SK-N-SH (cell line): ENCODE results near the gene CCND2. TPM values are rescaled to one million over a fixed set of nuclear protein-coding genes. Genes with fewer than 3 reads are reported as not detected.

Source experiments
- CTCF ChIA-PET: fragments of 300-600, 350-600 bp; formaldehyde crosslinking; extraction: SDS; loops from one replicate; lab custom pipeline; 2021; lab: Yijun Ruan, JAX
- POLR2A ChIA-PET: fragments of 350-600 bp; sonication (Branson Sonifier 250); formaldehyde crosslinking; extraction: SDS; loops from one replicate; lab custom pipeline; 2020; ENCODE audit warnings: antibody characterized with exemption, inconsistent platforms; lab: Yijun Ruan, JAX
- DNase-seq: peaks from one replicate; pipeline ENCODE4 v3.0.0; 2012
- H2AFZ ChIP-seq: fragments of 200-600 bp; sonication (generic); 2 replicates; pipeline ENCODE4 v1.8.1; 2016; ENCODE audit warnings: antibody characterized with exemption, mild to moderate bottlenecking, low read depth
- H3F3A ChIP-seq: fragments of 200-600 bp; sonication (generic); replicated peaks from 2 replicates; pipeline ENCODE3; 2016; ENCODE audit warnings: antibody characterized with exemption, mild to moderate bottlenecking; ENCODE audit not compliant: insufficient read depth
- H3K27ac ChIP-seq, 2 experiments: fragments of 200-500 bp in 1 of 2; fragments of 200-600 bp in 1 of 2; sonication (Bioruptor generic) in 1 of 2; sonication (generic), shearing (Covaris generic) in 1 of 2; 2 replicates each; pipeline versions ENCODE4 v1.5.1 to v1.6.1; 2014 to 2016; ENCODE audit warnings: low read depth in 2 of 2, inconsistent platforms in 1 of 2, low read length in 1 of 2, mild to moderate bottlenecking in 1 of 2, mixed read lengths in 1 of 2
- H3K27me3 ChIP-seq: fragments of 200-600 bp; sonication (generic), shearing (Covaris generic); 2 replicates; pipeline ENCODE4 v1.6.1; 2016; ENCODE audit warnings: mixed run types; ENCODE audit not compliant: insufficient read depth
- H3K36me3 ChIP-seq, 2 experiments: fragments of 200-500 bp in 1 of 2; fragments of 200-600 bp in 1 of 2; sonication (Bioruptor generic) in 1 of 2; sonication (generic) in 1 of 2; replicated peaks in 1 of 2; 2 replicates each; pipeline versions ENCODE3 to v1.5.1; 2014 to 2016; ENCODE audit warnings: low read length in 1 of 2, mild to moderate bottlenecking in 1 of 2; ENCODE audit not compliant: insufficient read depth in 2 of 2, control insufficient read depth in 1 of 2
- H3K4me1 ChIP-seq, 2 experiments: fragments of 200-500 bp in 1 of 2; fragments of 200-600 bp in 1 of 2; sonication (Bioruptor generic) in 1 of 2; sonication (generic), shearing (Covaris generic) in 1 of 2; 2 replicates each; pipeline versions ENCODE4 v1.5.1 to v1.6.1; 2014 to 2016; ENCODE audit warnings: low read depth in 1 of 2, low read length in 1 of 2, mixed run types in 1 of 2; ENCODE audit not compliant: insufficient read depth in 2 of 2, control insufficient read depth in 1 of 2
- H3K4me2 ChIP-seq: fragments of 200-600 bp; sonication (generic), shearing (Covaris generic); 2 replicates; pipeline ENCODE4 v1.6.1; 2017; ENCODE audit warnings: mixed run types
- H3K4me3 ChIP-seq, 2 experiments: fragments of 200-500 bp in 1 of 2; fragments of 200-600 bp in 1 of 2; sonication (Bioruptor generic) in 1 of 2; sonication (generic), shearing (Covaris generic) in 1 of 2; 2 replicates each; pipeline versions ENCODE4 v1.5.1 to v1.8.1; 2014 to 2016; ENCODE audit warnings: low read depth in 2 of 2, inconsistent platforms in 1 of 2, low read length in 1 of 2, mild to moderate bottlenecking in 1 of 2, mixed read lengths in 1 of 2, moderate library complexity in 1 of 2
- H3K79me2 ChIP-seq: fragments of 200-600 bp; sonication (generic); 2 replicates; pipeline ENCODE4 v1.8.1; 2017; ENCODE audit warnings: mild to moderate bottlenecking; ENCODE audit not compliant: insufficient read depth
- H3K9ac ChIP-seq: fragments of 200-600 bp; sonication (generic); 2 replicates; pipeline ENCODE4 v1.6.1; 2017; ENCODE audit warnings: mixed run types
- H3K9me2 ChIP-seq: fragments of 200-600 bp; sonication (generic); 2 replicates; pipeline ENCODE4 v1.6.1; 2017; ENCODE audit warnings: mixed run types
- H3K9me3 ChIP-seq: fragments of 200-600 bp; sonication (generic); 2 replicates; pipeline ENCODE4 v1.6.1; 2017; ENCODE audit warnings: mixed run types, mild to moderate bottlenecking, moderate library complexity
- H4K20me1 ChIP-seq: fragments of 200-600 bp; sonication (generic); 2 replicates; pipeline ENCODE4 v1.6.1; 2017; ENCODE audit warnings: mild to moderate bottlenecking, mixed run types; ENCODE audit not compliant: insufficient read depth
- CTCF ChIP-seq: fragments of 200-600 bp; sonication (generic); IDR thresholded peaks from 2 replicates; pipeline ENCODE4 v1.6.1; 2017; ENCODE audit warnings: antibody characterized with exemption, mild to moderate bottlenecking, moderate library complexity
- EP300 ChIP-seq, 2 experiments: IDR thresholded peaks; 2 replicates each; pipeline versions ENCODE4 v1.4.0 to v1.6.1; 2012; ENCODE audit warnings: borderline replicate concordance in 1 of 2, low read depth in 1 of 2, low read length in 1 of 2
- EZH2phosphoT487 ChIP-seq: fragments of 200-600 bp; sonication (generic); IDR thresholded peaks from 2 replicates; pipeline ENCODE4 v1.6.1; 2017; ENCODE audit warnings: low read depth, mixed run types, mild to moderate bottlenecking, antibody characterized with exemption, moderate library complexity, borderline replicate concordance
- FOXJ3 ChIP-seq: sonication (generic); formaldehyde crosslinking; IDR thresholded peaks from 2 replicates; pipeline ENCODE4 v1.5.1; 2020; ENCODE audit warnings: mild to moderate bottlenecking, missing genetic modification reagents
- GATA2 ChIP-seq: sonication (generic); formaldehyde crosslinking; IDR thresholded peaks from 2 replicates; pipeline ENCODE4 v1.5.0; 2020; ENCODE audit warnings: mild to moderate bottlenecking, missing genetic modification reagents
- IRF3 ChIP-seq: fragments of 150-350 bp; IDR thresholded peaks from 2 replicates; pipeline ENCODE4 v1.6.1; 2016; ENCODE audit warnings: mild to moderate bottlenecking, low read depth, low read length
- MEF2A ChIP-seq: IDR thresholded peaks from 2 replicates; pipeline ENCODE4 v1.4.0; 2012; ENCODE audit warnings: low read depth, borderline replicate concordance
- NRF1 ChIP-seq: IDR thresholded peaks from 2 replicates; pipeline ENCODE4 v1.6.1; 2012; ENCODE audit warnings: low read depth, mild to moderate bottlenecking, low read length
- POLR2AphosphoS5 ChIP-seq: IDR thresholded peaks from 2 replicates; pipeline ENCODE4 v1.6.1; 2012; ENCODE audit warnings: low read depth, low read length
- RAD21 ChIP-seq: IDR thresholded peaks from 2 replicates; pipeline ENCODE4 v1.6.1; 2012; ENCODE audit warnings: mild to moderate bottlenecking, low read length
- RFX5 ChIP-seq: IDR thresholded peaks from 2 replicates; pipeline ENCODE4 v1.6.1; 2012; ENCODE audit warnings: mild to moderate bottlenecking, improper control_type of control experiment, low read length
- RXRA ChIP-seq: IDR thresholded peaks from 2 replicates; pipeline ENCODE4 v1.4.0; 2012; ENCODE audit warnings: low read depth, mild to moderate bottlenecking, borderline replicate concordance
- SIN3A ChIP-seq: IDR thresholded peaks from 2 replicates; pipeline ENCODE4 v1.6.1; 2012; ENCODE audit warnings: low read depth, mild to moderate bottlenecking, low read length, moderate library complexity, borderline replicate concordance
- SMC3 ChIP-seq: IDR thresholded peaks from 2 replicates; pipeline ENCODE4 v1.6.1; 2012; ENCODE audit warnings: low read depth, low read length, improper control_type of control experiment
- TEAD4 ChIP-seq: IDR thresholded peaks from 2 replicates; pipeline ENCODE4 v1.4.0; 2012; ENCODE audit warnings: mild to moderate bottlenecking, borderline replicate concordance; ENCODE audit not compliant: insufficient read depth
- ZBTB33 ChIP-seq: IDR thresholded peaks from 2 replicates; pipeline ENCODE4 v1.4.0; 2012; ENCODE audit warnings: low read depth, borderline replicate concordance
- WGBS: methylation state at CpG from one replicate; pipeline ENCODE4 v1.1.6; 2017; ENCODE audit warnings: low lambda C conversion rate; 5-methylcytosine and 5-hydroxymethylcytosine counted together
- polyA plus RNA-seq, 3 experiments: library from polyadenylated mRNA; depleted of rRNA; stranded (reverse); fragments of >200 nt; gene quantifications; 2 replicates each; pipeline ENCODE4 v1.2.3, GENCODE V29; 2012
- TF ChIP-seq, protein P1 (sequence below): fragments of 150-350 bp; IDR thresholded peaks from 2 replicates; pipeline ENCODE4 v1.6.1; 2017; ENCODE audit warnings: antibody characterized with exemption, low read length, low read depth, borderline replicate concordance
- TF ChIP-seq, protein P2 (sequence below): IDR thresholded peaks from 2 replicates; pipeline ENCODE4; 2012

CCND2 gene
- polyA plus RNA-seq, 1 of the 3 experiments (the other 2 are of a cell fraction), result not detected

GRCh38 chr12:4312251-4312650, 38.7 kb downstream of the CCND2 start:
- Histone ChIP-seq H3K9me3 (no peaks in the 10 kb centered on the region), H3K36me3 (no peaks in the 10 kb centered on the region), H3K4me2 (no peak overlapping the region), H3K27me3 (peaks cover 25% of the 10 kb centered on the region; the same call in 1 of the 2 replicates), H3F3A (no peaks in the 10 kb centered on the region), H4K20me1 (no peaks in the 10 kb centered on the region), H2AFZ (no peak overlapping the region), H3K4me1 (peaks cover 0 to 5% of the 10 kb centered on the region in 2 experiments; a peak in 1 of 4 replicates), H3K9ac (no peak overlapping the region), H3K27ac (no peak overlapping the region), H3K9me2 (no peaks in the 10 kb centered on the region), H3K79me2 (no peaks in the 10 kb centered on the region), H3K4me3 (no peak overlapping the region)
- WGBS, result 80% methylated on average over 2 of the region's 2 CpGs
- ChIA-PET CTCF (interaction anchor here (1.4 kb wide), 1 partner anchor 10 kb away, joined by 4 read pairs; no protein-coding TSS in a partner anchor), POLR2A (no interaction called here)
- DNase-seq, result no peak
- no peak for TF ChIP-seq FOXJ3
- no peak for TF ChIP-seq SMC3
- TF ChIP-seq RFX5, result no peak
- TF ChIP-seq MEF2A, result no peak
- TF ChIP-seq GATA2 (CRISPR knock-in tag), result no peak
- no peak for TF ChIP-seq RAD21
- TF ChIP-seq CTCF, result no peak
- TF ChIP-seq IRF3, result no peak

- 4% methylated on average over 10 of the region's 13 CpGs for WGBS
- peaks cover 4% of the 10 kb centered on the region for H3F3A ChIP-seq
- peaks cover 0 to 9% of the 10 kb centered on the region in 2 experiments for H3K36me3 ChIP-seq
- no peaks in the 10 kb centered on the region for H3K27me3 ChIP-seq
- peaks cover 40% of the 10 kb centered on the region for H3K79me2 ChIP-seq
- peak overlapping the region; percentile 99 for H2AFZ ChIP-seq
- ChIA-PET POLR2A (interaction anchor here (1.7 kb wide), 1 partner anchor 97 kb away, joined by 4 read pairs; no protein-coding TSS in a partner anchor), CTCF (interaction anchor here (0.5 to 1.3 kb wide), 3 partner anchors 13 to 208 kb away, joined by 3 read pairs; no protein-coding TSS in a partner anchor)
- peak overlapping the region; percentile 89 for H3K4me2 ChIP-seq
- no peaks in the 10 kb centered on the region for H3K9me2 ChIP-seq
- DNase-seq, result no peak
- peaks cover 0 to 8% of the 10 kb centered on the region in 2 experiments; a peak in 2 of 4 replicates for H3K4me1 ChIP-seq
- peak overlapping the region; percentile 86 to 88 for H3K4me3 ChIP-seq
- peak overlapping the region; percentile 68 to 83 for H3K27ac ChIP-seq
- H3K9me3 ChIP-seq, result no peaks in the 10 kb centered on the region
- H4K20me1 ChIP-seq, result 0 out of 2 replicates have a peak, but pooled peaks cover 7% of the 10 kb centered on the region
- H3K9ac ChIP-seq, result peak overlapping the region; percentile 60
- TF ChIP-seq EZH2phosphoT487 (no peak), GATA2 (CRISPR knock-in tag) (no peak), SMC3 (no peak), TEAD4 (no peak), IRF3 (no peak), SIN3A (no peak; the same call in 1 of the 2 replicates), ZBTB33 (no peak), RAD21 (no peak), POLR2AphosphoS5 (no peak), RFX5 (no peak), EP300 (IDR thresholded peaks at IDR 0.05; ENCODE audit: borderline replicate concordance in 1 of 2, low read depth in 1 of 2, low read length in 1 of 2) (no peak), RXRA (no peak), NRF1 (no peak)
- TF ChIP-seq, protein P1, sequence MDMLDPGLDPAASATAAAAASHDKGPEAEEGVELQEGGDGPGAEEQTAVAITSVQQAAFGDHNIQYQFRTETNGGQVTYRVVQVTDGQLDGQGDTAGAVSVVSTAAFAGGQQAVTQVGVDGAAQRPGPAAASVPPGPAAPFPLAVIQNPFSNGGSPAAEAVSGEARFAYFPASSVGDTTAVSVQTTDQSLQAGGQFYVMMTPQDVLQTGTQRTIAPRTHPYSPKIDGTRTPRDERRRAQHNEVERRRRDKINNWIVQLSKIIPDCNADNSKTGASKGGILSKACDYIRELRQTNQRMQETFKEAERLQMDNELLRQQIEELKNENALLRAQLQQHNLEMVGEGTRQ, result no peak
- TF ChIP-seq, protein P2, sequence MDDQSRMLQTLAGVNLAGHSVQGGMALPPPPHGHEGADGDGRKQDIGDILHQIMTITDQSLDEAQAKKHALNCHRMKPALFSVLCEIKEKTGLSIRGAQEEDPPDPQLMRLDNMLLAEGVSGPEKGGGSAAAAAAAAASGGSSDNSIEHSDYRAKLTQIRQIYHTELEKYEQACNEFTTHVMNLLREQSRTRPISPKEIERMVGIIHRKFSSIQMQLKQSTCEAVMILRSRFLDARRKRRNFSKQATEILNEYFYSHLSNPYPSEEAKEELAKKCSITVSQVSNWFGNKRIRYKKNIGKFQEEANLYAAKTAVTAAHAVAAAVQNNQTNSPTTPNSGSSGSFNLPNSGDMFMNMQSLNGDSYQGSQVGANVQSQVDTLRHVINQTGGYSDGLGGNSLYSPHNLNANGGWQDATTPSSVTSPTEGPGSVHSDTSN, result no peak
Observed at GRCh38 chr12:4320497-4320852, 46.9 kb downstream of the CCND2 start.
